ENCODE measurements around the gene MED22.
A peak's percentile ranks its signal among the peaks of the same experiment; 100 is the strongest.
"Not testable (repeated sequence)": the region's sequence is repeated elsewhere in the genome, so short reads cannot be mapped to it uniquely, and the experiment has no call there.

MED22 gene
- long read RNA-seq, donor 1, transcript MED22-209 (4 exons, 3,867 nt), result major isoform, 8 of 4,229 reads
- long read RNA-seq, donor 1, partial matches to known transcripts, result 2,905 of 4,229 reads
- long read RNA-seq, donor 1, other reads (novel, unspliced or antisense), result 1,314 of 4,229 reads
- long read RNA-seq, donor 2, transcript MED22-209 (4 exons, 3,867 nt), result major isoform, 5 of 2,211 reads
- long read RNA-seq, donor 2, partial matches to known transcripts, result 2,191 of 2,211 reads
- long read RNA-seq, donor 2, other reads (novel, unspliced or antisense), result 15 of 2,211 reads
- long read RNA-seq, donor 3, partial matches to known transcripts, result 1,267 of 1,847 reads
- long read RNA-seq, donor 3, other reads (novel, unspliced or antisense), result 577 of 1,847 reads
- long read RNA-seq, donor 4, transcript MED22-209 (4 exons, 3,867 nt), result major isoform, 5 of 3,279 reads
- long read RNA-seq, donor 4, partial matches to known transcripts, result 3,218 of 3,279 reads
- long read RNA-seq, donor 4, other reads (novel, unspliced or antisense), result 56 of 3,279 reads
- long read RNA-seq, donor 5, partial matches to known transcripts, result 4,503 of 4,573 reads
- long read RNA-seq, donor 5, other reads (novel, unspliced or antisense), result 64 of 4,573 reads
- long read RNA-seq, donor 6, transcript MED22-209 (4 exons, 3,867 nt), result major isoform, 7 of 2,874 reads
- long read RNA-seq, donor 6, partial matches to known transcripts, result 2,840 of 2,874 reads
- long read RNA-seq, donor 6, other reads (novel, unspliced or antisense), result 27 of 2,874 reads
- long read RNA-seq, donor 7, transcript MED22-209 (4 exons, 3,867 nt), result major isoform, 14 of 15 reads
- long read RNA-seq, donor 7, partial matches to known transcripts, result 0 of 15 reads
- long read RNA-seq, donor 7, other reads (novel, unspliced or antisense), result 0 of 15 reads
- long read RNA-seq, donor 8, transcript MED22-209 (4 exons, 3,867 nt), result major isoform, 7 of 3,122 reads
- long read RNA-seq, donor 8, partial matches to known transcripts, result 3,070 of 3,122 reads
- long read RNA-seq, donor 8, other reads (novel, unspliced or antisense), result 41 of 3,122 reads

DNA sequence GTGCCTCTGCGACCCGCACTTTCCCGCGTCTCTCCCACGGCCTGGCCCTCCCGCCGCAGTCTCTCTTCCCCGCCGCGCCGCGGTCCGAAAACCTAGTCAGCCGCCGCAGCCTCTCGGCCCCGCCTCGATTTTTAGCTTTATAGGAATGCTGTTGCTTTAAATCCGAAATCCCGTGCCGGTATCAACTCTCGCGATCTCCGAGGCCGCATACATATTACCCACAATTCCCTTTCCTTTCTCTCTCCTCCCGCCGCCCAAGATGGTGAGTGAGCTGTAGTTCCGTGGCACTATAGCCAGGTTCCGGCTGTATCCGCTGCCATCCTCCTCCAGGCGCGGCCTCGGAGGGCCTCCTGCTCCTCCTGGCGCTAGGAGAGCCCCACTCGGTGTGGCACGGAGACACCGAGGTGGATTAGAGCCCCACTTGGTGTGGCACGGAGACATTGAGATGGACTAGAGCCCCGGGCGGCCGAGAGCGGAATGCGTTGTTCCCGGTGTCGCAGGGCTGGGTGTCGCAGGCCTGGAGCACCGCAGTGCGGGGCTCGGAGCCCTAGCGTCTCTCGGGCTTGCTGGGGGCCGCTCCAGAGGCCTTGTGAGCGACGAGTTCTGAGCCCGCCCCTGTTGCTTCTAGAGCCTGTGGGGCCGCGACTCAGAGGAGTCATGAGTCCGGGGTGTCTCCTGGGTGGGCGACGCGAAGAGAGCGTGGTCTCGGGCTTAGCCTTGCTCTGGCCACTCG, at the start of gene MED22, which contains the start of gene RPL7A:
Gene MED22, minus strand, starts transcription at position 147 of the 733 bp plus-strand sequence. CDS start 1,469 bp downstream, outside the sequence.
Gene RPL7A, plus strand, starts transcription at position 234 of the 733 bp plus-strand sequence. Its CDS starts 26 bp downstream, at position 260.
- peak; percentile 92 for DNase-seq

DNA sequence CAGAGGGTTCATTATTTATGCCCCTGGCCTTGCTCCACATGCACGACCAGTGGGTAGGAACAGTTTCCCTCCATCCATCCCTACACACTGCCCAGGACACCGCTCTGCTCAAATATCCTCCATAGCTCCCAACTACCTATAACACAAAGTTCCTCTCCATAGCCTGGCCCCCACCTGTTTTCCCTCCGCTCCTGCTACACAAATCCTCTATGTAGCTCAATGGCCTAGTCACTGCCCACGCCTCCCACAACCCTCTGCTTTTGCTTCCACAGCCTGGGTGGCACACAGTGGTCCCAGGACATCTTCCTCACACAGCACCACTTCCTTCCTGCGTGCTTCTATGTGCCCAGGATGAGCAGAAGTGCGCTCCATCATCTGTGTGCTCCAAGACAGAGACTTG, 49.4 kb upstream of the MED22 start:
- no peak for DNase-seq

DNA sequence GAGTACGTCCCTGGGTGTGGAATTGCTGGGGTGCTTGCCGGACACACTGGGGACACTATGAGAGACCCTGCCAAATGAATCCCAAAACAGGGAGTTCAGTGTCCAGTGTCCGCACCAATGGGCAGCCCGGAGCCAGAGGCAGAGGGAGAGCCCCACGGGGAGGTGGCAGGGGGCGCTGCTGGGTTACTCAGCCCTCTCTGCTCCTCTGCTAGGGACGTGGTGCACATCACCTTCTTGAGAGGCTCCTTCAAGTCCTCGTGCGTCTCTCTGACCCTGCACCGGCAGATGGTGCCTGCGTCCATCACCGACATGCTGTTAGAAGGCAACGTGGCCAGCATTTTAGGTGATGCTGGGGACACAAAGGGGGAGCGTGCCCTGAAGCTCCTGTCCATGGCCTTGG, 49.0 kb upstream of the MED22 start:
- DNase-seq, result no peak

DNA sequence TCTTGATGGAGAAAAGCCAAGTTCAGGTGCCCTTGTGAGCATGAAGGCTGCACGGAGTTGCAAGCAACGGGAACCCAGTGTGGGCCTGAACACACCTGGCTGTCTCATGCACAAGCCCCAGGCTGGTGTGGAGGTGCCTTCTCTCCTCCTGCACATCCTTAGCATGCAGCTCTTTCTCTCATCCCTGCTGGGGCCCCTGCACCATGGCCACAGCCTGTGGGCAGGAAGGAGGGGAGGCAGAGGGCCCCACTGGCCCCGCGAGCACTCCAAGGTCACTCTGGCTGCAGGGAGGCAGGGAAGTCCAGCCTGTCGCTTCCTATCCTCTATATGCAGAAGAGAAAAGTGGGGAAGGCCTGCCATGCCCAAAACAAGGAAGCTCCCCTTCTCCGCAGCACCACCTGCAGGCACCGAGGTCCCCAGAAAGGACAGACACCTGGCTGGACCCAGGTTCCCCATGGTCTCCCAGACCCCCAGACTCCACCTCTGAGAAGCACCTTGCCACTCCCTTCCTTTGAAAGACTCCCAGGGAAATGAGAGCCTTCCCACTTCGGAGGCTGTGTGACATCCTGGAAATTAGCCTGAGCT, 46.8 kb upstream of the MED22 start:
- DNase-seq, result no peak

DNA sequence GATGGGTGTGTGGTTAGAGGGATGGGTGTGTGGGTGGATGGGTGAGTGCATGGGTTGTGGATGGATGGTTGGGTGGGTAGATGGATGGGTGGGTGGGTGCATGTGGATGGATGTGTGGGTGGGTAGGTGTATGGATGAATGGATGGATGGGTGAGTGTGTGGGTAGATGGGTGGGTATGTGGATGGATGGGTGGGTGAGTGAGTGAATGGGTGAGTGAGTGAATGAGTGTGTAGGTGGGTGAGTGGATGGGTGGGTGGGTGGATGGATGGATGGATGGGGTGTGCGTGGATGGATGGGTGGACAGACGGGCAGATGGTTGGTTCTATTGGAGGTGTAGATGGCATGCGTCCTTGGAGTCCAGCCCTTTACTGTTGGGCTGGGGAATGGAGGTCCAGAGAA, 45.5 kb upstream of the MED22 start:
- no peak for DNase-seq

DNA sequence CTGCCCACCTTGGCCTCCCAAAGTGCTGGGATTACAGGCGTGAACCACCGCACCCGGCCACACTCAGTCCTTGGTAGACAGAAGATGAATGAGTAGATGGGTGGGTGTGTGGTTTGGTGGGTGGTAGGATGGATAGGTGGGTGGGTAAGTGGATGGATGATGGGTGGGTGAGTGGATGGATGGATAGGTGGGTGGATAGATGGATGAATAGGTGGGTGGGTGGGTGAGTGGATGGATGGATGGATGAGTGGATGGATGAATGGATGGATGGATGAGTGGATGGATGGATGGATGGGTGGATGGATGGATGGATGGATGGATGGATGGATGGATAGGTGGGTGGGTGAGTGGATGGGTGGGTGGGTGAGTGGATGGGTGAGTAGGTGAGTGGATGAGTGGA, 44.4 kb upstream of the MED22 start:
- DNase-seq, result not testable (repeated sequence)

DNA sequence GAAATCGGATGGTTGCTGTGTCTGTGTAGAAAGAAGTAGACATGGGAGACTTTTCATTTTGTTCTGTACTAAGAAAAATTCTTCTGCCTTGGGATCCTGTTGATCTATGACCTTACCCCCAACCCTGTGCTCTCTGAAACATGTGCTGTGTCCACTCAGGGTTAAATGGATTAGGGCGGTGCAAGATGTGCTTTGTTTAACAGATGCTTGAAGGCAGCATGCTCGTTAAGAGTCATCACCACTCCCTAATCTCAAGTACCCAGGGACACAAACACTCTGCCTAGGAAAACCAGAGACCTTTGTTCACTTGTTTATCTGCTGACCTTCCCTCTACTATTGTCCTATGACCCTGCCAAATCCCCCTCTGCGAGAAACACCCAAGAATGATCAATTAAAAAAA, 43.5 kb upstream of the MED22 start:
- DNase-seq, result not testable (repeated sequence)

DNA sequence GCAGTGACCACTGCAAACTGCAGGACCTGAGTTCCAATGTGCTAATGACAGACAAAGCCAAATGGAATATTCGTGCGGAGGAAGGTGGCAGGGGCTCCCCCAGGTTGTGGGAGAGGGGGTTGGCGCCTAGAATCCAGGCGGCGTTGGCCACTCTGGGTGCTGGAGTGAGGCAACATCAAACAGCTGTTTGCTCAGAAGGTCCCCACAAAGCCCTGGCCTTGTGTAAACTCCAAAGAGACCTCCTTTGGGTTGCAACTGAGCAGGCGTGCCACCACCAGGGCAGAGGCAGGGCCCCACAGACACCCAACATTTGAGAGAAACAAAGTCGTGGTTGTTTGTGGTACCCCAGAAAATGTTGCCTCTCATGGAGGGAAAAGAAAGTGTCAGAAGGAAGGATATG, 42.8 kb upstream of the MED22 start:
- no peak for DNase-seq

DNA sequence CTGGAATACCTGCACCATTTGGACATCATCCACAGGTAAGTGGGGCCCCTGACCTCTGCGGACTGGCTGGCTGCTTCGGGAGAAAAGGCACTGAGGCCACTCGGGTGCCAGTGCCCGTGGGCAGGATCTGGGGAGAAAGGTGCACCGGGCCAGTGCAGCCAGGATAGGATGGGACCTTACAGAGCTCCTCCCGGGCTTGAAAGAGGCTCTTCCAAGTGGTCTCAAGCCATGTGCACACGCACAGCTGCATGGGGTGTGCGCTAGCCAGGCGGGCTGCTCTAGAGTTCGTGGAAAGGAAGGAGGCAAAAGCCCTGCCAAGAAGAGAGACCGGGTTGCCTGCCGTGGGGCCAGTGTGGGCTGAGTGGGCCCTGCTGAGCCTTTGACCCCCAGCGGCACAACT, 41.6 kb upstream of the MED22 start:
- DNase-seq, result no peak

DNA sequence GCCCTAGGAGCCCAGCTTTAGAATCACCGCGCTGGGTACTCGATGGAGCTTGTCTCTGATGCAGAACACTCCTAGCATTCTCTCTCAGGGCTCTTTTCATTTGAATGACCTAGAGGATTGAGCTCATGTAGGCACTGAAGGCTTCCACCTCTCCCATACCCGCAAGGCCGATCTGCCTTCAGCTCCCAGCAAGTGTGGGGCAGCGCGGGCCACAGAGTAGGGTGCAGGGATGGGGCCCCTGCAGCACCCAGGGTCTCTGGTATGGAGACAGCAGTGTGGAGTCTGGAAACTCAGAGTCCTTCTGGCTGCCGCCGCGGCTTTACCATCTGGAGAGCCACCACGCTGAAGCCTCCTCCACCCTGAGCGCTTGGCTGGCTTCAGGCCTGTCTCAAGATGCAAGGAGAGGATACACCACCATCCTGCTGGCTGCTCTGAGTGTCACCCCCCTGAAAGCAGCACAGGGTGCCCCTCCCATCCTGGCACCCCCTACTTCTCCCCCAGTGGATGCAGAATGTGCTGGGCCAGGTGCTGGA, 41.2 kb upstream of the MED22 start:
- DNase-seq, result no peak

DNA sequence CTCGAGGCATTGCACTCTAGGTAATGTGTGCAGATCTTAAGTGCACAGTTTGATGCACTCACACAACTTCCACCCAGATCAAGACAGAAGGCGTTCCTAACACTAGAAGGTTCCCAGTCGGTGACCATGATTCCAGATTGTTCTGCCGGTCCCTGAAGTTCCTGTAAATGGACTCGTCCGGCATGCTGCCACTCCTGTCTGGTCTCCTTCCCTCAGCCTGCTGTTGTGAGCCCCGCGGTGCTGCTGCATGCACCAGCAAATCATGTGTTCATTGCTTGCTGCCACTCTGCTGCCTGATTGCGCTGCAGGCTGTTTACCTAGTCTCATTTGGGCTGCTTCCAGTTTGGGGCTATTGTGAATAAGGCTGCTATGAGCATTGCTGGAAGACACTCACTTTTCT, 39.7 kb upstream of the MED22 start:
- DNase-seq, result no peak

DNA sequence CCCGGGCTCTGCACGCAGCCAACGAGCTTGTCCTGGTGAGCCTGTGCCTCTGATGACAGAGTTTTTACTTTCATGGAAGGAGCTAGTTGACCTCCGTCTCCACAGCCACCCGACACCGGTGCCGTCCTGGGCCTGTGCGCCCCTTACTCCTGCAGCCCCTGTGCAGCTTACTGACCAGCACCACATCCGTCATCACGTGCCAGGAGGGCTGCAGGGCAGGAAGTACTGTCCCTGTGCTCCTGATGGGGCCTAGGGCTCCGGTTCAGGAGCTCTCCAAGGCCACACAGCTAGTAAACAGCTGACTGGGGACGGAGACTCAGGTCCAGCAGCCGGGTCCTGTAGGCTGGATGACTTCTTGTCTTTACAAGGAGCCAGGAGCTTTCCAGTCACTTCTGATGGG, 38.4 kb upstream of the MED22 start:
- no peak for DNase-seq

DNA sequence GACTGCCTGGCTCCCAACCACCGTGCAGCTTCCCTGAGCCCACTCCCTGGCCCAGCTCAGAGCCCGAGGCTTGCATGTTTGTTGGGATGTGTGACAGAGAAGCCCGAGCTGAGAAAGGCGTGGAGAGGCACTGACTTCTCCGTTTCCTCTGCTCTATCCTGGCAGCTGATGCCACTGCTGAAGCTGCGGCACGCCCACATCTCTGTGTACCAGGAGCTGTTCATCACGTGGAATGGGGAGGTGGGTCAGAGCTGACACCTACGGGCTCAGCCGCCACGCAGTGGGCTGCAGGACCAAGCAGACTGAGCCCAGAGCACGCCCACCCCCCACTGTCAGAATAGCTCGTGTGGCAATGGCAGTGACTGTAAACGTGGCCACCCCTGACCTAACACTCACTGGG, 37.5 kb upstream of the MED22 start:
- DNase-seq, result no peak

DNA sequence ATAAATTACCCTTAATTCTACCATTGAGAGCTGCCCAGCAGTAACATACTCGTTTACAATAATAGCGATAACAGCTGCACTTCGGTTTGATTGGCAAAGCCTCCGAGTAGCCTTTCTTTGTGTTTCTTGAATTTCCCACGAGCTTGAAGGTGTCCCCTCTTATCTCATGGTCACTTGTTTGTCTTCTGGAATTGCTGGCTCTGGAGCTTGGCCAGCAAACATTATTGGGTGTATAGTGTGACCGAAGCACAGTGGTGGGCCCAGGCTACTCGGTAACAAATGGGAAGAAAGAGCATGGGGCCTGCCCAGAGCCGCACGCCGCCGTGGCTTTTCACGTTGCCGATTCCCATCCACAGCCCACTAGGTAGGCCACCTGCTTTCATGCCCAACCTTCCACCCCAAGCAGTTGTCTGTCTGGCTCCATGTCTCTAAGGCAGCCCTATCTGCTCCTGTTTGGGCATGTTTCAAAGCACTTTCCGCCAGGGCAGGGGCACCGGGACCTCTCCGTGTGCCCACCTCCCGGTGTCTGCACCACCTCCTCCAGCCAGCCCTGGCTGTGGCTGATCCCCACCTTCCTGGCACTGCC, 36.9 kb upstream of the MED22 start:
- no peak for DNase-seq

DNA sequence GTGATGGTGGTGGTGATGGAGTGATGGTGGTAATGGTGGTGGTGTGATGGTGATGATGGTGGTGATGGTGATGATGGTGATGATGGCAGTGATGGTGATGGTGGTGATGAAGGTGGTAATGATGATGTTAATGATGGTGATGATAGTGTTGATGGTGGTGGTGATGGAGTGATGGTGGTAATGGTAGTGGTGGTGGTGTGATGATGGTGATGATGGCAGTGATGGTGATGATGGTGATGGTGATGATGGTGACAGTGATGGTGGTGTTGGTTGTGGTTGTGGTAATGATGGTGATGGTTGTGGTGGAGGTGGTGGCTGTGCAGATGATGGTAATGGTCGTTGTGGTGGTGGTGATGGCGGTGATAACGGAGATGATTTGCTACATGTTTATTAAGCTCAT, 35.5 kb upstream of the MED22 start:
- no peak for DNase-seq

DNA sequence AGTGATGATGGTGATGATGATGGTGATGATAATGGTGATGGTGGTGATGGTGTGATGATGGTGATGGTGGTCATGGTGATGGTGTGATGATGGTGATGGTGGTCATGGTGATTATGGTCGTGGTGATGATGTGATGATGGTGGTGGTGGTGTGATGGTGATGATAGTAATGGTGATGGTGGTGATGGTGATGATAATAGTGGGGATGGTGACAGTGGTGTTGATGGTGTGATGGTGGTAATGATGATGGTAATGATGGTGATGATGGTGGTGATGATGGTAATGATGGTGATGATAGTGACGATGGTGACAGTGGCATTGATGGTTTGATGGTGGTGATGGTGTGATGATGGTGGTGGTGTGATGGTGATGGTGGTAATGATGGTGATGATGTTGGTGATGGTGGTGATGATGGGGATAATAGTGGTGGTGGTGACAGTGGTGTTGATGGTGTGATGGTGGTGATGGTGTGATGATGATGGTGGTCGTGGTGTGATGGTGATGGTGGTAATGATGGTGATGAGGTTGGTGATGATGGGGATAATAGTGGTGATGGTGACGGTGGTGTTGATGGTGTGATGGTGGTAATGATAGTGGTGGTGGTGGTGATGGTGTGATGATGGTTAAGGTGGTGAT, 34.7 kb upstream of the MED22 start:
- DNase-seq, result no peak

DNA sequence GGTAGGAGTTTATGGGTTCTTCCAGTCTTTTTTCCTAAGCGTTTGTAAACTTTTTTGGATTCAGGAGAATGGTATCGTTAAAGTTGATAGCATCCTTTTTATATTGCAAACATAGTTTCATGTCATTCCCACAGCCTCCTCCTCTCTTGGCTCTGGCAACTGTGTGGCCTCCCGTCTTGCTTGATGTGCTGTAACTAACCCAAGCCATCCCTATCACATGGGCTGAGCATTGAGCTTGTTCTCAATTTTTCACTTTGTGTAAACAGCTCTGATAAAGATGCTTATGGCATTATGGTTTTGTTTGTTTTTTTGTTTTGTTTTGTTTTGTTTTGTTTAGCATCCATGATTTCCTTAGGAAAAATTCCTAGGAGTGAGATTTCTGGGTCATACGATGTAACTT, 32.8 kb upstream of the MED22 start:
- no peak for DNase-seq

DNA sequence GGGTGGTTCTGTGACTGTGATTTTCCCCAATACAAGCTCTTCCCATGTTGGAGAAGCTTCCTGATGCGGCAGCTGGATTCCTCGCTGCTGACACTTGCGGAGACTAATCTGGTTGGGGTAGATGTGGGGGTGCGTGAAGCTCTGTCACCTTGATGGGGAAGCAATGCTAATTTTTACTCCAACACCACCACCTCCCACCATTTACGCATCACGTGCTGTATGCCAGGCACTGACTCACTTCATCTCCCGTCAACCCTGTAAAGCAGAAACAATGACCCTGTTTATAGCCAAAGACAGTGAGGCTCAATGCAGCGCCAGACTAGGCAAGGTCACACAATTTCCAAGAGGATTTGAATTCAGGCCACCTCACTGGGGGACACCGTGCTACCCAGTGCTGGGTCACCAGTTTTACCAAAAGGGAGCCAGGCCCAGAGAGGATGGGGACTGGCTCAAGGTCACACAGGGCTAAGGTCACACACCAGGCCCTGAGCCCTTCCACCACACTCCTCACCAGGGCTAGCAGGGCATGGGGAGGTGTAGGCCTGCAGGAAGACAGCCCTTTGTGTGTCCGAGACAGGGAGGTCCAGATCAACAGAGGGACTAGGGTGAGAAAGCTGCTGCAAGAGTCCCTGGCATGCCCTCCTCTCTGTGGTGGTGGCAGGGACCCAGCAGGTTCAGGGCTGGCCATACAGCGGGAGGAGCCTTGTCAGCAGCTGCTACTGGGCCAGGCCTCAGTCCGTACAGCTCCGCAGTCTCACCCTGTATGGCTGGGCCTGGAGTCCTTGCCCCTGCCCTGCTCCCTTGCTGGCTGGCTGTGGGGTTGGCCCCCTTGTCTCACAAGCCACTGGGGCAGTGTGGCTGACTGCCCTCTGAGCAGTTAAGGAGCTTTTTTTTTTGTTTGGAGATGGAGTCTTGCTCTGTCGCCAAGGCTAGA, 31.5 kb upstream of the MED22 start:
- DNase-seq, result no peak

DNA sequence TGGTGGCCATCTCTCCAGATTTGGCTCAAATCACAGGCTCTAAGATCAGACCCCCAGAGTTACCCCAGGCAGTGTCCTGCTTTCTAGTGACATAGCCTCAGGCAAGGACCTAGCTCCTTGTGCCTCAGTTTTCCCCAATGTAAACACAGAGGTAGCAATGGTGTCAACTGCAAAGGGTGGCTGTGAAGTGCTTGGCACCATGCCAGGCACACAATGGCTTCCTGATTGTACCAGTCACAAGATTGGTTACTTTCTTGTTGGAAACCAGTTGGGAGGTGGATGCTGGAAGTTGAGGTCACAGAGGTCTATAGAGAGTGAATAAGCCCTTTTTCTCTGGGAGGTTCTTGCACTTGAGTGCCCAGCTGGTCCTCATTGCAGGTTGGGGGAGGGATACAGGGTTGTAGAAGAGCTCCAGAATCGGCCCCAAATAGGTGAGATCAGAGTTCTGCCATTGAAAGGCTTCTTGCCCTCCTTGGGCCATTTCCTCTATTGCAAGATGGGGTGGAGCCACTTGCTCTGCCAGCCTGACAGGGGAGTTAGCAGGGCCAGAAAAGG, 30.6 kb upstream of the MED22 start:
- no peak for DNase-seq
